Mammary epithelial cell (primary cell): ENCODE measurements around the gene NEGR1.

ENCODE experiments used
- CTCF ChIP-seq, 2 donors: IDR thresholded peaks in 1 of 2; conservative IDR thresholded peaks in 1 of 2; 2 replicates each; pipeline ENCODE4 v1.5.1; 2011 to 2012; ENCODE audit warnings: inconsistent platforms in 2 of 2, low read length in 2 of 2, mild to moderate bottlenecking in 2 of 2, control low read depth in 1 of 2, low read depth in 1 of 2; ENCODE audit not compliant: insufficient read depth in 1 of 2; ENCODE audit errors: extremely low read depth in 1 of 2
- EZH2 ChIP-seq: IDR thresholded peaks from 2 replicates; pipeline ENCODE4 v1.6.1; 2012; ENCODE audit warnings: low read length, inconsistent platforms, borderline replicate concordance

- TF ChIP-seq CTCF (conservative IDR thresholded peaks at IDR 0.05 in 1 of 2, IDR thresholded peaks at IDR 0.05 in 1 of 2; ENCODE audit: extremely low read depth in 1 of 2, insufficient read depth in 1 of 2, low read depth in 1 of 2, low read length in 2 of 2), result no peak
- no peak for TF ChIP-seq EZH2
Measured at GRCh38 chr1:71542155-71542554, 740.2 kb downstream of the NEGR1 start.
